ENCODE results near the gene COPS6.

Gene COPS6

DNA sequence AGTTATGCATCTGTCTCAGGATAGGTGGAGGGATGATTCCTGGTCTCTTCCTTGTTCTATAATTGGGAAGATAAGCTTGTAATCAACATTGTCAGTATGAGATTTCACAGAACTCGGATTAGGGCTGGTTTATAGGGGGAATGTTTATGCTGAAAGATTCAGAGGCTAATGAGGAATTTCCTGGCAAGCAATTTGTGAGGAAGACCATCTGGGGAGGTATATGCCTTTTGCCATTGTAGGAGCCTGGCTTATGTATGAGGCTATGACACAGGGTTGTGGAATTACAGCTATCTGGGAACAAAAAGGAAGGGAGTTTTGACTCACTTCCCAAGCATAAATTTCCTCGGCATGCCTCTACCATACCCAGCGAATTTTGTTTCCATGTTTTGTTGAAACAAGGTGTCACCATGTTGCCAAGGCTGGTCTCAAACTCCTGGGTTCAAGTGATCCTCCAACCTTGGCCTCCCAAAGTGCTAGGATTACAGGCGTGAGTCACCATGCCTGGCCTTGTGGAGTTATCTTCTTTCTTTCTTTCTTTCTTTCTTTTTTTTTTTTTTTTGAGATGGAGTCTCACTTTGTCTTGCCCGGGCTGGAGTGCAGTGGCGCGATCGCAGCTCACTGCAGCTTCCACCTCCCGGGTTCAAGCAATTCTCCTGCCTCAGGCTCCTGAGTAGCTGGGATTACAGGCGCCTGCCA lies 1.6 kb upstream of the COPS6 start:
- no peak for TF ChIP-seq EGR1 (IDR thresholded peaks at IDR 0.05)
- no peak for TF ChIP-seq USF1 (IDR thresholded peaks at IDR 0.05)
- TF ChIP-seq NFIC (IDR thresholded peaks at IDR 0.05): no peak
- TF ChIP-seq YY1 (IDR thresholded peaks at IDR 0.05; ENCODE audit: low read depth): no peak
- no peak for TF ChIP-seq TCF12 (IDR thresholded peaks at IDR 0.05; ENCODE audit: low read depth)
- TF ChIP-seq REST (IDR thresholded peaks at IDR 0.05; ENCODE audit: low read depth): no peak
- no peak for TF ChIP-seq EP300 (IDR thresholded peaks at IDR 0.05; ENCODE audit: borderline replicate concordance)
- no peak for TF ChIP-seq CEBPB (IDR thresholded peaks at IDR 0.05)
- TF ChIP-seq, protein P1, sequence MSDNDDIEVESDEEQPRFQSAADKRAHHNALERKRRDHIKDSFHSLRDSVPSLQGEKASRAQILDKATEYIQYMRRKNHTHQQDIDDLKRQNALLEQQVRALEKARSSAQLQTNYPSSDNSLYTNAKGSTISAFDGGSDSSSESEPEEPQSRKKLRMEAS (IDR thresholded peaks at IDR 0.05): no peak
- no peak for TF ChIP-seq TAF1 (IDR thresholded peaks at IDR 0.05; ENCODE audit: low read depth)
- TF ChIP-seq FOXM1 (IDR thresholded peaks at IDR 0.05; ENCODE audit: borderline replicate concordance, low read depth): no peak
- no peak for TF ChIP-seq CREB1 (IDR thresholded peaks at IDR 0.05; ENCODE audit: low read depth)
- TF ChIP-seq TEAD4 (IDR thresholded peaks at IDR 0.05): no peak
- TF ChIP-seq RAD21 (IDR thresholded peaks at IDR 0.05; ENCODE audit: low read depth): no peak
- no peak for TF ChIP-seq ZBTB7A (IDR thresholded peaks at IDR 0.05; ENCODE audit: low read depth)

GRCh38 chr7:100088095-100088620 lies 611 bp upstream of the COPS6 start:
- TF ChIP-seq USF1 (IDR thresholded peaks at IDR 0.05): no peak
- TF ChIP-seq RAD21 (IDR thresholded peaks at IDR 0.05; ENCODE audit: low read depth): no peak
- TF ChIP-seq CEBPB (IDR thresholded peaks at IDR 0.05): no peak
- no peak for TF ChIP-seq ZBTB7A (IDR thresholded peaks at IDR 0.05; ENCODE audit: low read depth)
- no peak for TF ChIP-seq YY1 (IDR thresholded peaks at IDR 0.05; ENCODE audit: low read depth)
- no peak for TF ChIP-seq NFIC (IDR thresholded peaks at IDR 0.05)
- TF ChIP-seq EGR1 (IDR thresholded peaks at IDR 0.05): no peak
- TF ChIP-seq TCF12 (IDR thresholded peaks at IDR 0.05; ENCODE audit: low read depth): no peak
- no peak for TF ChIP-seq TEAD4 (IDR thresholded peaks at IDR 0.05)
- no peak for TF ChIP-seq FOXM1 (IDR thresholded peaks at IDR 0.05; ENCODE audit: borderline replicate concordance, low read depth)
- TF ChIP-seq, protein P1 (IDR thresholded peaks at IDR 0.05): no peak
- no peak for TF ChIP-seq CREB1 (IDR thresholded peaks at IDR 0.05; ENCODE audit: low read depth)
- TF ChIP-seq TAF1 (IDR thresholded peaks at IDR 0.05; ENCODE audit: low read depth): no peak
- no peak for TF ChIP-seq EP300 (IDR thresholded peaks at IDR 0.05; ENCODE audit: borderline replicate concordance)
- no peak for TF ChIP-seq REST (IDR thresholded peaks at IDR 0.05; ENCODE audit: low read depth)

DNA sequence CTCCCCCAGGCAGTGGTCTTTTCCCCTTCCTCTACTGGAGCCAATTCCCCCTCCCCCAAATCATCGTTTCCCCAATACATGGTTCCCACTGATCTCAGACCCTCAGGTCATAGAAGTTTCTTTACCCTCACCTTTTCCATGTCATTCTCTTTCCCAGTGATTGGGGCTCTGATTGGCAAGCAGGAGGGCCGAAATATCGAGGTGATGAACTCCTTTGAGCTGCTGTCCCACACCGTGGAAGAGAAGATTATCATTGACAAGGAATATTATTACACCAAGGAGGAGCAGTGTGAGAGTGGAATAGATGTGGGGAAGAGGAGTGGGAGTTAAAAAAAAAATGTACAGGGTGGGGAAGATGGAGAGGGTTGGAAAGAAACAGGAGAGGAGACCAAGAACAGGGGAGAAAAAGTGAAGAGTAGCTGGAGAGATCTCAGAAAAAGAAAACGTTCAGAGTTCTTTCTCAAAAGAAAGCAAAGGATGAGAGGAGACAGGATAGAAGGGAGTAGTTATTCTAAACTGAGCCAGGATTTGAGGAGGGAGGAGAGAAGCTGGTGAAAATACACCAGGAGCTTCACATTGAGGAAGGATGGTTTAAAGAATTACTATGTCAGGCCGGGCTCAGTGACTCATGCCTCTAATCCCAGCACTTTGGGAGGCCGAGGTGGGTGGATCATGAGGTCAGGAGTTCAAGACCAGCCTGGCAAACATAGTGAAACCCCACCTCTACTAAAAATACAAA lies 858 bp downstream of the COPS6 start:
- TF ChIP-seq CEBPB (IDR thresholded peaks at IDR 0.05): no peak
- no peak for TF ChIP-seq EP300 (IDR thresholded peaks at IDR 0.05; ENCODE audit: borderline replicate concordance)
- no peak for TF ChIP-seq YY1 (IDR thresholded peaks at IDR 0.05; ENCODE audit: low read depth)
- TF ChIP-seq, protein P1 (IDR thresholded peaks at IDR 0.05): no peak
- no peak for TF ChIP-seq EGR1 (IDR thresholded peaks at IDR 0.05)
- no peak for TF ChIP-seq CREB1 (IDR thresholded peaks at IDR 0.05; ENCODE audit: low read depth)
- TF ChIP-seq USF1 (IDR thresholded peaks at IDR 0.05): no peak
- no peak for TF ChIP-seq RAD21 (IDR thresholded peaks at IDR 0.05; ENCODE audit: low read depth)
- TF ChIP-seq TAF1 (IDR thresholded peaks at IDR 0.05; ENCODE audit: low read depth): no peak
- no peak for TF ChIP-seq FOXM1 (IDR thresholded peaks at IDR 0.05; ENCODE audit: borderline replicate concordance, low read depth)
- no peak for TF ChIP-seq REST (IDR thresholded peaks at IDR 0.05; ENCODE audit: low read depth)
- no peak for TF ChIP-seq ZBTB7A (IDR thresholded peaks at IDR 0.05; ENCODE audit: low read depth)
- no peak for TF ChIP-seq TCF12 (IDR thresholded peaks at IDR 0.05; ENCODE audit: low read depth)
- no peak for TF ChIP-seq NFIC (IDR thresholded peaks at IDR 0.05)
- TF ChIP-seq TEAD4 (IDR thresholded peaks at IDR 0.05): no peak

Measured in Ishikawa (cell line).